Glutamatergic neuron (in vitro differentiated cells): ENCODE data around the gene LRP1. TPM values are rescaled to one million over a fixed set of nuclear protein-coding genes. Genes with fewer than 3 reads are reported as not detected.

Experiments used
- DNase-seq: peaks from one replicate; pipeline ENCODE4 v3.0.0; 2022
- H3K27ac Mint-ChIP-seq: one replicate; pipeline ENCODE4 v1.8.0; 2020; ENCODE audit warnings: mild to moderate bottlenecking, mixed read lengths, inconsistent platforms; ENCODE audit not compliant: unreplicated experiment
- H3K27me3 Mint-ChIP-seq: one replicate; pipeline ENCODE4 v1.8.0; 2020; ENCODE audit warnings: mild to moderate bottlenecking, moderate library complexity, mixed read lengths, inconsistent platforms; ENCODE audit not compliant: unreplicated experiment
- H3K36me3 Mint-ChIP-seq: one replicate; pipeline ENCODE4 v1.8.0; 2020; ENCODE audit warnings: mild to moderate bottlenecking, mixed read lengths, inconsistent platforms; ENCODE audit not compliant: unreplicated experiment
- H3K4me1 Mint-ChIP-seq: one replicate; pipeline ENCODE4 v1.8.0; 2020; ENCODE audit warnings: mild to moderate bottlenecking, low read depth, mixed read lengths, inconsistent platforms; ENCODE audit not compliant: unreplicated experiment
- H3K4me3 Mint-ChIP-seq: one replicate; pipeline ENCODE4 v1.8.0; 2020; ENCODE audit warnings: mild to moderate bottlenecking, mixed read lengths, inconsistent platforms; ENCODE audit not compliant: unreplicated experiment
- H3K9me3 Mint-ChIP-seq: one replicate; pipeline ENCODE4 v1.8.0; 2020; ENCODE audit warnings: mild to moderate bottlenecking, moderate library complexity, mixed read lengths, inconsistent platforms; ENCODE audit not compliant: unreplicated experiment
- total RNA-seq: library from RNA; stranded (reverse); fragmentation: NEBNext Ultra II Directional; extraction: Animal tissue kit (Norgen Biotek cat#: 25700); gene quantifications from one replicate; pipeline ENCODE4 v1.2.1, GENCODE V29; 2021; ENCODE audit not compliant: unreplicated experiment
- TF ChIP-seq, protein P1 (sequence below): fragments of 200-600 bp; sonication (generic); IDR thresholded peaks from one replicate; pipeline ENCODE4 v1.5.0; 2021; ENCODE audit not compliant: partially characterized antibody, unreplicated experiment

LRP1 gene
- total RNA-seq, 1 donor from 2014 or later = 125 TPM

- Mint-ChIP-seq H3K9me3 (peaks cover 1% of the 10 kb centered on the region), H3K36me3 (no peaks in the 10 kb centered on the region), H3K4me1 (peaks cover 2% of the 10 kb centered on the region), H3K4me3 (no peak overlapping the region), H3K27me3 (peaks cover 5% of the 10 kb centered on the region), H3K27ac (no peak overlapping the region)
- DNase-seq = no peak
- TF ChIP-seq, protein P1, sequence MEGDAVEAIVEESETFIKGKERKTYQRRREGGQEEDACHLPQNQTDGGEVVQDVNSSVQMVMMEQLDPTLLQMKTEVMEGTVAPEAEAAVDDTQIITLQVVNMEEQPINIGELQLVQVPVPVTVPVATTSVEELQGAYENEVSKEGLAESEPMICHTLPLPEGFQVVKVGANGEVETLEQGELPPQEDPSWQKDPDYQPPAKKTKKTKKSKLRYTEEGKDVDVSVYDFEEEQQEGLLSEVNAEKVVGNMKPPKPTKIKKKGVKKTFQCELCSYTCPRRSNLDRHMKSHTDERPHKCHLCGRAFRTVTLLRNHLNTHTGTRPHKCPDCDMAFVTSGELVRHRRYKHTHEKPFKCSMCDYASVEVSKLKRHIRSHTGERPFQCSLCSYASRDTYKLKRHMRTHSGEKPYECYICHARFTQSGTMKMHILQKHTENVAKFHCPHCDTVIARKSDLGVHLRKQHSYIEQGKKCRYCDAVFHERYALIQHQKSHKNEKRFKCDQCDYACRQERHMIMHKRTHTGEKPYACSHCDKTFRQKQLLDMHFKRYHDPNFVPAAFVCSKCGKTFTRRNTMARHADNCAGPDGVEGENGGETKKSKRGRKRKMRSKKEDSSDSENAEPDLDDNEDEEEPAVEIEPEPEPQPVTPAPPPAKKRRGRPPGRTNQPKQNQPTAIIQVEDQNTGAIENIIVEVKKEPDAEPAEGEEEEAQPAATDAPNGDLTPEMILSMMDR = no peak
Measured at GRCh38 chr12:57103856-57104255, 24.4 kb upstream of the LRP1 start.

DNA sequence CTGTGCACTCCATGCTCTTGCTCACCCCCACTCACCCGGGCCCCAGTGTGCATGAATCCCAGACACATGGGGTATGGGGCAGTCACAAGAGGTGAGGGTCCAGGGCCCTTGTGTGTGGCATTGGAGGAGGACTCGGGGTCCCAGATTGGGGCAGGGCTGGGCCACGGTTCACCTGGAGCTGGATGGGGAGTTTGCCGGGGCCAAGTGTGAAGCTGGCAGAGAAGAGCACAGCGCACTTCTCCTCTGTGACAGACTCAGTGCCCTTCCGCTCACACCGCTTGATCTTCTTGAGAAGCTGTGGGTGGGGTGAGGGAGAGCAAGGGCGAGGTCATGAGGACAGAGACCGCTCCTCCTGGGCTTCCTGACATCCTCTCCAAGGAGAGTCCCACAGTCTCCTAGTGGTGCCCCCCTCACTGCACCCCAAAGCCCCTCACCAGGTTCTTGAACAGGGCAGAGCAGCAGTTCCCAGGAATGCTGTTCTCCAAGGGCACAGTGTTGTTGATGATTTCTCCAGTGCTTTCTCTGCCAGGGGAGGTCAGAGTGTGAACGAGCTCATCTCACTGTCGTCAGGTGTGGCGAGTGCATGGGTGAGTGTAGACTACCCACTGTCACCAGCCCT is 23.9 kb upstream of the LRP1 start:
- Mint-ChIP-seq H3K4me3 (no peak overlapping the region), H3K4me1 (peaks cover 2% of the 10 kb centered on the region), H3K36me3 (no peaks in the 10 kb centered on the region), H3K27ac (no peak overlapping the region), H3K27me3 (peaks cover 5% of the 10 kb centered on the region), H3K9me3 (peaks cover 1% of the 10 kb centered on the region)
- DNase-seq = no peak
- TF ChIP-seq, protein P1 = no peak

GRCh38 chr12:57105011-57105753 is 23.1 kb upstream of the LRP1 start:
- DNase-seq = no peak
- Mint-ChIP-seq H3K4me3 (no peak overlapping the region), H3K36me3 (no peaks in the 10 kb centered on the region)

DNA sequence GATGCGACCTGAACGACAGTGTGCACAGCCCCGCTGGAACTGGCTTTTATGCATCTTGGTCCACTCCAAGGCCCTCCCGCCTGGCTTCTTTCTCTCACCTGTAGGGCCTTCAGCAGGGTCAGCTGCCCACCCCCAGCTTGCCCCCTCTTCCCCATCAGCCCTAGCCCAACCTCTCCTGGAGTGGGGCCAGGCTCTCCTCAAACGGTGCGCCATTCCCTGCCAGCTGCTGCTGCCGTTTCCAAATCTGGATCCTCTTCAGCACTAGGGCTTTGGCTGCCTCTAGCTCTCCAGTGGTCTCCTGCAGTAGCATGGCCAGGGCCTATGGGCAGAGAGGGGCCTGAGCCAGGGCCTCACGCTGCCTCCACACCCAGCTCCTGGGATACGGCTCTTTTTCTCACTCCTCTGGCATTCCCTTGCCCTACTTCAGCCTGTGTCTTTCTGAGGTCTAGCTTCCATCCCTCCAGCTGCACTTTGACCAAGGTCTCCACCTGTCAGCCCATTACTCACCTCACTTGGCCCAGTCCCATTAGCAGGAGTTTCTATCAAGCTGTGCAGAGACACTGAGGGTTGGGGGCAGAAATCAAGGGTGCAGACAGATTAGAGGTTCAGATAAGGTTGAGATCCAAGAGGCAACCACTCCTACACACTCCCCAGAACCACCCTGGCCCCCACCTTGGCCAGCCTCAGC is 22.1 kb upstream of the LRP1 start:
- no peaks in the 10 kb centered on the region for H3K36me3 Mint-ChIP-seq
- TF ChIP-seq, protein P1 = no peak
- H3K27ac Mint-ChIP-seq = no peak overlapping the region
- no peak overlapping the region for H3K4me3 Mint-ChIP-seq
- no peak for DNase-seq
- H3K27me3 Mint-ChIP-seq = peaks cover 5% of the 10 kb centered on the region
- peaks cover 4% of the 10 kb centered on the region for H3K4me1 Mint-ChIP-seq
- peaks cover 5% of the 10 kb centered on the region for H3K9me3 Mint-ChIP-seq

More at GRCh38 chr12:57105011-57105753, 23.1 kb upstream of the LRP1 start:
- H3K27me3 Mint-ChIP-seq = peaks cover 5% of the 10 kb centered on the region
- H3K4me1 Mint-ChIP-seq = peaks cover 2% of the 10 kb centered on the region
- TF ChIP-seq, protein P1 = no peak
- peaks cover 3% of the 10 kb centered on the region for H3K9me3 Mint-ChIP-seq
- H3K27ac Mint-ChIP-seq = no peak overlapping the region
